HG03039 (cell line): Measurements from ENCODE around the gene KCNK7.
"Not testable (repeated sequence)": the region's sequence is repeated elsewhere in the genome, so short reads cannot be mapped to it uniquely, and the experiment has no call there.

ENCODE experiments used
- ATAC-seq: cut with Tn5 transposase; IDR thresholded peaks from one replicate; pipeline ENCODE4 v1.9.1; 2021; ENCODE audit warnings: mild to moderate bottlenecking, moderate library complexity; ENCODE audit not compliant: unreplicated experiment

The KCNK7 gene, protein sequence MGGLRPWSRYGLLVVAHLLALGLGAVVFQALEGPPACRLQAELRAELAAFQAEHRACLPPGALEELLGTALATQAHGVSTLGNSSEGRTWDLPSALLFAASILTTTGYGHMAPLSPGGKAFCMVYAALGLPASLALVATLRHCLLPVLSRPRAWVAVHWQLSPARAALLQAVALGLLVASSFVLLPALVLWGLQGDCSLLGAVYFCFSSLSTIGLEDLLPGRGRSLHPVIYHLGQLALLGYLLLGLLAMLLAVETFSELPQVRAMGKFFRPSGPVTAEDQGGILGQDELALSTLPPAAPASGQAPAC

DNA sequence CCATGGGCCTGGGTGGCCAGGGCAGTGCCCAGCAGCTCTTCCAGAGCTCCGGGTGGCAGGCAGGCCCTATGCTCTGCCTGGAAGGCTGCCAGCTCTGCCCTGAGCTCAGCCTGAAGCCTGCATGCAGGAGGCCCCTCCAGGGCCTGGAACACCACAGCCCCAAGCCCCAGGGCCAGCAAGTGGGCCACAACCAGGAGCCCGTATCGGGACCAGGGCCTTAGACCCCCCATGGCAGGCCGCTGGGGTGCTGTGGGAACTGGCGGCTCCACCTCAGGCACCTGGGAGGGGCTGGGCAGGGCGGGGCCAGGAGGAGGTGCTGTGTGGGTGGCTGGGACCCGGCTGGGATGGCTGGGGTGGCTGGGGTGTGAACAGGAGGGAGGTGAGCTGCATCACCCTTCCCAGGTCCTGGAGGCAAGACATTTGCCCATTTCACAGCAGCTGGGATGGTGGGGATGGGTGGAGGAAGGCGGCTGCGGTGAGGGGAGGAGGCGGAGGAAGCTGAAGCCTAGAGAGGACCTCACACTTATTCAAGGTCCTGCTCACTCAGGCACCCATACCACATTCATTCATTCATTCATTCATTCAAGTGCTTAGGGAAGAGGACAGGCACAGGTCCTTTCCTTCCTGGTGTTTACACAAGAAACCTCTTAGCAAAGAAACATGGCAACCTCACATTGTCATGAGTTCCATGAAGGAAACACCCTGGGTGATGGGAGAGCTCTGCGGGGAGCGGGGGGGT, at the start of gene KCNK7:
Gene KCNK7, minus strand, starts transcription at position 258 of the 739 bp plus-strand sequence. Its CDS starts 28 bp downstream, at position 230.
- ATAC-seq = no peak

DNA sequence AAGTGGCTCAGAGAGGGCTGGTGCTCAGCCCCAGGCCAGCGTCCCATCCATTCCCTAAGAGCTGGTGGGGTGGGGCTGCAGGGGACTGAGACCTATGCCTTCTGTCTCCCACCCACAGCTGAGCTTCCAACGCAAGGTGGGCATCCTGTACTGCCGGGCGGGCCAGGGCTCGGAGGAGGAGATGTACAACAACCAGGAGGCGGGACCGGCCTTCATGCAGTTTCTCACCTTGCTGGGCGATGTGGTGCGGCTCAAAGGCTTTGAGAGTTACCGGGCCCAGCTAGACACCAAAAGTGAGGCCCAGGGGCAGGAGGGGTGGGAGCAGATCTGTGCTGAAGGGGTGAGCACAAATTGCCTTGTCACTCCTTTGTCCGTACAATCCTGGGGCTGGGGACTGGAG, 49.2 kb upstream of the KCNK7 start:
- no peak for ATAC-seq

DNA sequence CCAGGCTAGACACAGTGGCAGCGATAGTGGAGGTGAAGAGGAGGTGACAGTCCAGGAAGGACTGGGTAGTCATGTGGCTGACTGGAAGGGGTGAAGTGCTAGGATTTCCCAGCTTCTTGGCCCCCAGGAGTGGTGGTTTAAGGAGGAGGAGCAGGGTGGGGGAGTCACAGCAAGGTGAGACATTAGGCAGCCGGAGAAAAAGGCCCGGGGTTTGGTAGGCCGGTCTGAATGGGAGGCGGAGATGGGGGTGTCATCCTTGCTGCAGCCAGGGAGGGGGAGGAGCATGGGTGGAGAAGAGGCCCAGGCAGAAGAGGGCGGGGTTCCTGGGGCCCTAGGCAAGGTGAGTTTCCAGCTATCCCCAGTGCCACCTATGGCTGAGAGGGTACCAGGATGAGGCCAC, 48.4 kb upstream of the KCNK7 start:
- no peak for ATAC-seq

DNA sequence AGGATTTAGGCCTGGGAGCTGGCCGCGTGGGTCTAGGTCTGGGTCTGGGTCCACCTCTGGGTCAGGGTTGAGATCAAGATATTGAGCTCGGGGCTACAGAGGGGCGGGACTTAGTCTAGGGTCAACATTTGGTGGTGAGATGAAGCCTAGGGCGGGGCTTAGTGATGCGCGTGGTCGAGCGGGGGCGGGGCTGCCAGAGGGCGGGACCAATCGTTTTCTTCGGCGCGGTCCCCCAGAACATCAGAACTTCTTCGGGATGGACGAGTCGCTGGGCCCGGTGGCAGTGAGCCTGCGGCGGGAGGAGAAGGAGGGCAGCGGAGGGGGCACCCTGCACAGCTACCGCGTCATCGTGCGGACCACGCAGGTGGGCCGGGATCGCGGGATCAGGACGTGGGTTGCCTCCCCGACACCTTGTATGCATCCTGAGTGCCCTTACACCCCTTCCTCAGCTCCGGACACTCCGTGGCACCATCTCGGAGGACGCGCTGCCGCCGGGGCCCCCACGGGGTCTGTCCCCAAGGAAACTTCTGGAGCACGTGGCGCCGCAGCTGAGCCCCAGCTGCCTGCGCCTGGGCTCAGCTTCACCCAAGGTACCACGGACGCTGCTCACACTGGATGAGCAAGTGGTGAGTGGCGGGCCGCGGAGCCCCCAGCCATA, 46.5 kb upstream of the KCNK7 start:
- no peak for ATAC-seq

DNA sequence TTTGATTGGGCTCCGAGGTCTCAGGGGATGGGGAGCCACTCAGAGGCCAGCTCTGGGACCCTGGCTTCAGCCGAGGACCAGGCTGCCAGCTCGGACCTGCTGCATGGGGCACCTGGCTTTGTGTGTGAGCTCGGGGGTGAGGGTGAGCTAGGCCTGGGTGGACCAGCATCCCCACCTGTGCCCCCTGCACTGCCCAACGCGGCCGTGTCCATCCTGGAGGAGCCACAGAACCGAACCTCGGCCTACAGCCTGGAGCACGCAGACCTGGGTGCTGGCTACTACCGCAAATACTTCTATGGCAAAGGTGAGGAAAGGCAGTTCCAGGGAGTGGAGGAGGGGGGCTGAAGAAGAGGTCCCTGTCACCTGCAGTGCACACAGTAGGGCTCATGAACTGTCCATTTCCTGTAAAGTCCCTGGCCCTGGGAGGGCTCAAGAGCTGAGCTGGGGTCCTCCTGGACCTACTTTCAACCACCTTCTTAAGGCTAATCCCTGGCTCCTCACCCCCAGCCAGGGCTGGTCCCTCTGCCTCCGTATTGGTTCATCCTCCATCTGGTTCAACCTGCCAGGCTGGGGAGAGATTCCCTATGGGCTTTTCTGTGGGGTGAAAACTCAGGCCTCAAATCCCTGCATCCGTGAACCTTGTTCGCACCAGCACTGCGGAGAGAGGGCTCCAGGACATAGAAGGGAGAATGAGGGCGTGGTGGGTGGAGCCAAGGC, 45.9 kb upstream of the KCNK7 start:
- no peak for ATAC-seq

DNA sequence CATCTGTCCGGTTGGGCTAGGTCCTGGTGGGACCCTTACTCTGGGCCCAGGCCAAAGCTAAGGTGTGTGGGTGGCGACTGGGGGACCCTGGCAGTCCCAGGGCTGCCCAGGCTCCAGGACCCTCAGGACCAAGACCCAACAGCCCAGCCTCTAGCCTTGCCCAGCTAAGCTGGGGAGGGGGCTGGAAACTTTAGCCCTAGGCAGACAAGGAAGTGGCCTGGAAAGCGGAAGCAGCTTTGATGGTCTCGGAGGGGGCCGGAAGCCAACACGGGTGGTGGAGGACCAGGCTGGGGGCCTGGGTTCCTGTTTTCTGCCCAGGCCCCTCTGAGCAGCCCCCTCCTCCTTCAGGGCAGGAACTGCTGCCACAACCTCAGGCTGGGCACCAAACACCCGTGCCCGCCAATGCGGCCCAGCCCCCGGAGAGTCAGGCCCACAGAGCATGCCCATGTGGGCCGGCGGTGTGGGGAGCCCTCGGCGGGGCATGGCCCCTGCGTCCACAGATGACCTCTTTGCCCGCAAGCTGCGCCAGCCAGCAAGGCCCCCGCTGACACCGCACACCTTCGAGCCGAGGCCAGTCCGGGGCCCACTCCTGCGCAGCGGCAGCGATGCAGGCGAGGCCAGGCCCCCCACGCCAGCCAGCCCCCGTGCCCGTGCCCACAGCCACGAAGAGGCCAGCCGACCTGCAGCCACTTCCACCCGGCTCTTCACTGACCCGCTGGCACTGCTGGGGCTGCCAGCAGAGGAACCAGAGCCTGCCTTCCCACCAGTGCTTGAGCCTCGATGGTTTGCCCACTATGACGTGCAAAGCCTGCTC, 45.1 kb upstream of the KCNK7 start:
- no peak for ATAC-seq

DNA sequence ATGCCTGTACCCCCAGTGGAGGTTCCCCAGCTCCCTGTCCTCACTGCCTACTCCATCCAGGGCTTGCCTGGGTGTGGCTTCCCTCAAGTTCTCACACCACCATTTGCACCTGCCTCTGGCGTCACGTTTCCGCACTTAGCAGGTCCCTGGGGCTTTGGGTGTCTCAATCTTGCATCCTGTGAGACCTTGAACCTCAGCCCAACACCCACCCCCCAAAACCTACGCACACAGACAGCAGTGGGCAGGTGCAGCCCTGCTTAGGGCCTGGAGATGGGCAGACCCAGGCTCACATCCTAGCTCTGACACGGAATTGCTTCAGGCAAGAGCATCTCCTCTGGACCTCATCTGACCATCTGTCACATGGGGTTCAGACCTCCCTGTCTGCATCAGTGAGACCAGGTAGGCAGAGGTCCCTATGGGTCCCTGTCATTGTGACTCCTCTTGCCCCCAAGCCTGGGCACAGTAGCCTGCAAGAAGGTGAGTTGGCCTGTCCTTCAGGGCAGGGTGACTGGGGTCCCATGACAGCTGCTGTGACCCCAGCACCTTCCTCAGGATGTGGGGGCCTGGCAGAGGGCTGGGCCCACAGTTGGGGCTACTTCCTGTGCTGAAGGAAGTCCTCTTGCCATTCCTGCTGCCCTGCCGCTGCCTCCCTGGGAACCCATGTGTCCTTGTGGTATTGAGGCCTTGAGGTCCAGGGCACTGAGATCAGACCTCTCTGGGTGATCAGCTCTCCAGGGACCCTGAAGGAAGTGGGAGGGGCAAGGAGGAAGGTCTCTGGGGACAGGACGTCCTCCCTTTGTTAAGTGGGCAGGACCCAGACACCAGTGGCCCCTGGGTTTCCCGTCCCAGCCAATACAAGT, 44.3 kb upstream of the KCNK7 start:
- no peak for ATAC-seq

DNA sequence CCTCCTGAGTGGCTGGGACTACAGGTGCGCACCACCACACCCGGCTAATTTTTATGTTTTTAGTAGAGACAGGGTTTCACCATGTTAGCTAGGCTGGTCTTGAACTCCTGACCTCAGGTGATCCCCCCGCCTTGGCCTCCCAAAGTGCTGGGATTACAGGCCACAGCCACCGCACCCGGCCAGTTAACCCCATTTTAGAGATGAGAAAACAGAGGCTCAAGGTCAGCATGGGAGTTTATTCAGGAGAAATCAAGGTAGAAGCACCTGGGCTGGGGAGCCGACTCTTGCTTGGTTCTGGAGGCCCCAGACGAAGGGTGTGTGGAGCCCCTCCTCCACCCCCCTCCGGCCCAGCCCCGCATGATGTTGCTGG, 43.6 kb upstream of the KCNK7 start:
- ATAC-seq = not testable (repeated sequence)

DNA sequence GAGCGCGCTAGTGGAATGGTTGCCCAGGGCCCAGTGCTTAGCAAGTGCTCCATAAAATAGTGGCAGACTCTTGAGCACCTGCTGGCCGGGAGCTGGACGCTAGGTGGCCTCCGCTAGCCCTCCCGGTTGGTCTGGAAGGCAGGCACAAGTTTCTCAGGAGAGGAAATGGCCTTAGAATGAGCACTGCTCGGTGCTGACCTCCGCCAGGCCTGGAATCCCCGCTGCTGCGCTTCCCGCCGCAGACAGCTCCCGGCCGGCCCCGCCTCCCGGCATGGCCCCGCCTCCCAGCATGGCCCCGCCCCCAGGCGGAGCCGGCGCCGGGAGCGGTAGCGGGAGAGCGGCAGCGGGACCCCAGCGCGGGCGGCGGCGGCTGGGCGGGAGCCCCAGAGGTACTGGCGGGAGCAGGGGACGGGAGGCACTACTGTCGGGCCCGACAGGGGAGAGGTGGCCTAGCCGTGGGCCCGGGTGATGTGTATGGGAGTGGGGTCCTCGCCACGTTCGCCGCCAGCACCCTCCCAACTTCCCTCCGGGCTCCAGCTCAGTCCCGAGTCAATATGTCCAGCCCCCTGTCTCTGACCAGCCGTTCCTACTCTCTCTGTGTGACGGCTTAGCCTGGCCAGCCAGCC, 42.3 kb upstream of the KCNK7 start, which contains the start of gene SIPA1:
Gene SIPA1, plus strand, starts transcription at position 308 of the 626 bp plus-strand sequence. CDS start 2,821 bp downstream, outside the sequence.
- ATAC-seq = peak; percentile 40

DNA sequence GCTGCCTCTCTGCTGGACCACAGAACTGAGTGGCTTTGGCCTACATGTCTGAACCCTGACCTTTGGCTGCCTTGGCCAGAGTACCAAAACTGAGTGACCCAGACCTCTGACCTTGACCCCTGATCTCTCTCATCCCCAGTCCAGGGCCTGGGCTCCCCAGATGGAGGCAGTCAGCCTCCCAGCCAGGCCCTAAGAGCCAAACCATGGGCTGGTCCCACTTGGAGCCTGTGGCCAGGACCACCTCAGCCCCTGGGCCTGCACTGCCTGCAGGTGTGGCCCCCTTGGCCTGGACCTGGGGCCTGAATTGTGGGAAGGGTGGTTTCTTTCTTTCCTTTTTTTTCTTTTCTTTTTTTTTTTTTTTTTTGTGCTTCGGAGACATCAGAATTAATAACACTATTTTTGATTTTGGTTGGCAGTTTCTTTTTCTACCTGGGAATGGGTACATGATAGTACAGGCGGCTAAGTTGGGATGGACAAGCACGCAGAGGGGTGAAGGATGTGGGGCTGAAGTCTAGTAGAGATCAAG, 41.5 kb upstream of the KCNK7 start:
- no peak for ATAC-seq

DNA sequence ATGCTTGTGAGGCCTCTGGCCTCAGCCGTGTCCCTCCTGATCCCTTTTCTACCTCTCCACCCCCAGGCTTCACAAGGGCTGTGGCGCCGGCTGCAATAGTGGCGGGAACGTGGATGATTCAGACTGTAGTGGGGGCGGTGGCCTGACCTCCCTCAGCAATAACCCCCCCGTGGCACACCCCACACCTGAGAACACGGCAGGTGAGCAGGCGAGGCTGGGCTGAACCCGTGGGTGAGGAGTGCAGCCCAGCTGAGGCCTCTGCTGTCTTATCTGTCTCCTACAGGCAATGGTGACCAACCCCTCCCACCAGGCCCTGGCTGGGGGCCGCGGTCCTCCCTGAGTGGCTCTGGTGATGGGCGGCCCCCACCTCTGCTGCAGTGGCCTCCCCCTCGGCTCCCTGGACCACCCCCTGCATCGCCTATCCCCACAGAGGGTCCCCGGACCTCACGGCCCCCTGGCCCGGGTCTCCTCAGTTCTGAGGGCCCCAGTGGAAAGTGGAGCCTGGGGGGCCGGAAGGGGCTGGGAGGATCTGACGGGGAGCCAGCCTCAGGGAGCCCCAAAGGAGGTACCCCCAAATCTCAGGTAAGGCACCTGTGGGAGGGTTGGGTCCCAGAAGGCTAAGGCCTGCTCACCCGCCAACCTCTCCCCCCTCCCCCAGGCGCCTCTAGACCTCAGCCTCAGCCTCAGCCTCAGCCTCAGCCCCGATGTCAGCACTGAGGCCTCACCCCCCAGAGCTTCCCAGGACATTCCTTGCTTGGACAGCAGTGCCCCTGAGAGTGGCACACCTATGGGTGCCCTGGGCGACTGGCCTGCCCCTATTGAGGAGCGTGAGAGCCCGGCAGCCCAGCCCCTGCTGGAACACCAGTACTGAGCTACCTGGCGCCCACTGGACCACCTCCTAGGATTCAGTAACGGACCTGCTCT, 40.8 kb upstream of the KCNK7 start:
- no peak for ATAC-seq

DNA sequence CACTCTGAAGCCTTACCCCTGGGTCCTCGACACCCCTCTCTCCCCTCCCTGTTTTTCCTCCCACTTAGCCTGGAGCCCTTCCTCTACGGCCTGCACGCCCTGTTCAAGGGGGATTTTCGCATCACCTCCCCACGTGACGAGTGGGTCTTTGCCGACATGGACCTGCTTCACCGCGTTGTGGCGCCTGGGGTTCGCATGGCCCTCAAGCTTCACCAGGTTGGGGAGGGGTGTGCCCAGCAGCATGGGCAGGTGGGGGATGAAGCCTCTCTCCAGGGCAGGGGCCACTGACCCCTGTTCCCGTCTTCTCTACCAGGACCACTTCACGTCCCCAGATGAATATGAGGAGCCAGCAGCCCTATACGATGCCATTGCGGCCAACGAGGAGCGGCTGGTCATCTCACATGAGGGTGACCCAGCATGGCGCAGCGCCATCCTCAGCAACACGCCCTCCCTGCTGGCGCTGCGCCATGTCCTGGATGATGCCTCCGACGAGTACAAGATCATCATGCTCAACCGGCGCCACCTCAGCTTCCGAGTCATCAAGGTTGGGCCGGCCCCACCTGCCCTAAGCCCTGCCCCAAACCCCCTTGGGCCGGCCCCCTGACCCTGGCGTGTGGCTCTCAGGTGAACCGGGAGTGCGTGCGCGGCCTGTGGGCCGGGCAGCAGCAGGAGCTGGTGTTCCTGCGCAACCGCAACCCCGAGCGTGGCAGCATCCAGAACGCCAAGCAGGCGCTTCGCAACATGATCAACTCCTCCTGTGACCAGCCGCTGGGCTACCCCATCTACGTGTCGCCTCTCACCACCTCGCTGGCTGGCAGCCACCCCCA, 39.5 kb upstream of the KCNK7 start:
- ATAC-seq = no peak

DNA sequence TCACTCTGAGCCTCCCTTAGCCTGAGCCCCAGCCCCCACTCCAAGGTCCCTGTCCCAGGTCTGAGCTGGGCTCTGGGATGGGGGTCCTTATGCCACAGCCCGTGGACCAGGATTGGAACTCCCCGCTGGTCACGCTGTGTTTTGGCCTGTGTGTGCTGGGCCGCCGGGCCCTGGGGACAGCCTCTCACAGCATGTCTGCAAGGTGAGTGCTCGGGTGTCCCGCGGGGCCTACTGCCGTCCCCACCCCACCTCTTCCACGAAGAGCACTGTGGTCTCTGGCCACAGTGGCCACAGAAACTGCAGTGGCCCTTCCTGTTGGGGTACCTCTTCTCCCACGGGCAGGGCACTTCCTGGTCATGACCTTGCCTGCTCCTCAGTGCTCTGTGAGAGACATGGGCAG, 38.8 kb upstream of the KCNK7 start:
- no peak for ATAC-seq

DNA sequence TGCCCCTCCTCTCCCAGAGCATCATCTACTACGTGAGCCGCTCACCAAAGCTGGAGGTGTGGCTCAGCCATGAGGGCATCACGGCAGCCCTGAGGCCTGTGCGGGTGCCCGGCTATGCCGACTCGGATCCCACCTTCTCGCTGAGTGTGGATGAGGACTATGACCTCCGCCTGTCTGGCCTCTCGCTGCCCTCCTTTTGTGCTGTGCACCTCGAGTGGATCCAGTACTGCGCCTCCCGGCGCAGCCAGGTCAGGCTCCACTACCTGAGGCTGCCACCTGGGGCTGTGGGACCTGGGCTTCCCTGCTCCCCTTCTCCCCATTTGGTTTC, 38.5 kb upstream of the KCNK7 start:
- no peak for ATAC-seq

DNA sequence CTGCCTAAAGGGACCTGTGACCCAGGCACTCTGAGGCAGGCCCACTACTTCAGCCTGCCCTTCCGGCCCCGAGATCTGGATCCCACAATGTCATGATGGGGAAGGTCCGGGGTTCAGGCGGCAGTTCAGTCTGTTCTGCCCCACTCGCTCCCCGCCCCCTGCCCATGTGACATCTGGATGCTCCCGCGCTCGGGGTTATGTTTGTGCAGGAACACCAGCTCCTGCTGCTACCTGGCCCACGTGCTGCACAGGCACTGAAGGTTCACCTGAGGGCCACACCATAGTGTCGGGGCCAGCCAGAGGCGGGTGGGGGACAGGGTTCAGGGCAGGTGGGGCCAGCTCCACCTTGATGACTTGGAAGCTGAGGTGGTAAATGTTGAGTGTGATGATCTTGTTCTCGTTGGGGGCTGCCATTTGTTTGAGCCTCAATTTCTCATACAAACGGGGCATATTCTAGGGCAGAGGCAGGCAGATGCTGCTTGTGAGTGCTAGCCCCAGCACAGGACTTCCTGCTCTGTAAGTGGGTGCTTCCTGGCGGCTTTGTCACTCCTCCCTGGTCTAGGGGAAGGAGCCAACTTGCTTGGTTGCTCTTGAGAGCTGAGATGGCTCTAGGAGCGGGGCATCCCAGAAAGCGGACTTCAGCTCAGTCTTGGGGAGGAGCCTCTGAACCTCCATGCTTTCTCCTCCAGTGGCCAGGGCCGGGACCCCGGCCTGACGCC, 37.9 kb upstream of the KCNK7 start:
- ATAC-seq = no peak

DNA sequence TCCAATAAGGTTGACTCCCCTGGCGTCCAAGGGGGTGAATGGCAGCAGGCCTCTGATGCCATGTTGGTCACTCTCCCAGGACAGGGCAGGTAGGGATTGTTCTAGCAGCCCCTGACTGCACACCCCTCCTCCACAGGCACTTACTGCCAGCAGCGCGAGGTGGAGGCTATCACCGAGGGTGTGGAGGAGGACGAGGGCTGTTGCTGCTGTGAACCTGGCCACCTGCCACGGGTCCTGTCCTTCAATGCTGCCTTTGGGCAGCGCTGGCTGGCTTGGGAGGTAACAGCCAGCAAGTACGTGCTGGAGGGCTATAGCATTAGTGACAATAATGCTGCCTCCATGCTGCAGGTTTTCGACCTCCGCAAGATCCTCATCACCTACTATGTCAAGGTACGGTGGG, 34.6 kb upstream of the KCNK7 start:
- ATAC-seq = no peak
